GM19023 (cell line): ENCODE data around the gene AKAP8L.
A peak's percentile ranks its signal among the peaks of the same experiment; 100 is the strongest.
"Not testable (repeated sequence)": the region's sequence is repeated elsewhere in the genome, so short reads cannot be mapped to it uniquely, and the experiment has no call there.

ENCODE experiments used
- ATAC-seq: cut with Tn5 transposase; IDR thresholded peaks from one replicate; pipeline ENCODE4 v1.9.1; 2021; ENCODE audit warnings: mild to moderate bottlenecking, moderate library complexity; ENCODE audit not compliant: unreplicated experiment

AKAP8L gene

DNA sequence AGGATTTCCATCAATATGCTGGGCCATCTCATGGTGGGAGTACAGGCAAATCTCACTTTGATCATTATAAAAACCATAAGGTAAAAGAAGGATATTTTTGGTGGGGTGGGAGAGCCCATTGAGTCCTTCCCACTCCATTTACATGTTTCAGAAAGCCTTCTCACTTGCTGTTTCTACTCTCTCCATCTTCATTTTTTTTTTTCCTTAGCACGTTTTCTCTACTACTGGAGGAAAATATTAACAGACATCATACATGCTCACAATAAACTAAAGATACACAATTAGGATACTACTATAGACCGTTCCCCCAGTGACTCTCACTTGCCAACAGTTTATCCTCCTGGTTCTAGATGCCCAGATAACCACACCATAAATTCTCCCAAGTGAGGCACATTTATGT, 37.4 kb downstream of the AKAP8L start:
- no peak for ATAC-seq

- ATAC-seq: peak; percentile 36
Observed at GRCh38 chr19:15379999-15380647, 38.7 kb downstream of the AKAP8L start.

DNA sequence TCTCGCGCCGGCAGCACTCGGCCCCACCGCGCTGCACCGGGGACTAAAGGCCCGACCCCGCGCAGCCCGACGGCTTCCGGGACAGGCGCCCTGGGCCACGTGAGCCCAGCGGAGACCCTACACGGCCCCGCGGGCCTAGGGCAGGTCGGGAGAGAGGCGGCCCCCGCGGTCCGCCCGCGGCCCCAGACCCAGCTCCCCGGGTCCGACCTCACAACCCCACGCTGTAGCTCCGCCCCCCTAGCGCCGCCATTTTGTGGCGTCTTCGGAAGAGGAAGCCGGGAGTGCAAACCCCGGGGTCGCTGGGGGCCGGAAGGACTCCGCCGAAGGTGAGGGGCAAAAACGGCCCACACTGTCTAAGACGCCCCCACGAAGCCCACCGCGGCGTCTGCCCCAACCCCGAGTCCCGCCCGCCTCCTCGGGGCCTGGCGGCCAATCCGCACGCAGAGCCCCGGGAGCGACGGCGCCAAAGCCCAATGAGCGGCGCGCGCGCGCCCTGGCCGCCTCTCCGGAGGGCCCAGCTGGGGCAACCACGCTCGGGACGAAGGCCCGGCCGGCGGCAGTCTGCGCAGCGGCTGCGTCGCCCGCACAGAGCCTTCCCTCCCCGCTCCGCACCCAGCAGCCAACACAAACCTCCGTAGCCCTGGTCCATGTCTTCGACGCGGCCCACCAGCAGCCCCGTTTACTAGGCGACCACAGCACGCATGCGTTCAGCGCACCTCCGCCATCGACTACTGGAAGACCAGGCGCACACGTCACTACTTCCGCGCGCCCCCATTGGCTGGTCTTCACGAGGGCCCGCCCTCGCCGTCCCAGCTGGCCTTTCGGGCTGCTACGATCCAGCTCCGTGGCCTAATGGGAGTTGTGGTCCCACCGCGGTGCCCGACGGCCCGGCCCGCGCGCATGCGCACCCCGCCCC, 39.4 kb downstream of the AKAP8L start, which contains the start of gene AKAP8:
Gene AKAP8, minus strand, starts transcription at position 705 of the 916 bp plus-strand sequence. Its CDS starts 56 bp downstream, at position 649.
- ATAC-seq: peak; percentile 88

DNA sequence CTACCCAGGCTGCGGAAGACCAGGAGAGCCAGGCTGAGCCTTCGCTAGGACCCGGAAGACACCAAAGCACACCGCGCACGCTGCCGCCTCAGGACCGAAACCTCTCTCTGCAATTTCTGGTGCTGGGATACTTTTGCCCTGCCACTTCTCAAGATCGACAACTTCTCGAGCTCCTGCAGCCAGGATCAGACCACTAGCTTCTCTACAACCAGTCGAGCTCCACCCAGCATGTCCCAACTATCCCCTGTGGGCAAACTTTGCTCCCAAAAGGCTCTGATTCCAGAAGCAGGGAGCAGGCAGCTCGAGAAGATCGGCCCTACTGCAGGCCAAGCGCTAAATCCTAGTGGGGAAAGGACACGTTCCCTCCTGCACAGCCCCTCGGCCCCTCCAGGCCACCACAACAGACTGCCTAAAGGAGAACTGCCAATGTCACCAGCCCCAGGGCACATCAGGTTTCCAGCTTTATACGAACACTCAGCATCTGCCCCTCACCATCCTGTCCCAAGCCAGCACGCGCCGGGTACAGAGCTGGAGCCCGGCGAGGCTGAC, 40.2 kb downstream of the AKAP8L start:
- no peak for ATAC-seq

- no peak for ATAC-seq
Observed at GRCh38 chr19:15374796-15375440, 43.9 kb downstream of the AKAP8L start.

- no peak for ATAC-seq
Observed at GRCh38 chr19:15374105-15374651, 44.6 kb downstream of the AKAP8L start.

GRCh38 chr19:15373644-15374043, 45.1 kb downstream of the AKAP8L start:
- ATAC-seq: no peak

- ATAC-seq: no peak
Observed at GRCh38 chr19:15372891-15373301, 45.9 kb downstream of the AKAP8L start.

DNA sequence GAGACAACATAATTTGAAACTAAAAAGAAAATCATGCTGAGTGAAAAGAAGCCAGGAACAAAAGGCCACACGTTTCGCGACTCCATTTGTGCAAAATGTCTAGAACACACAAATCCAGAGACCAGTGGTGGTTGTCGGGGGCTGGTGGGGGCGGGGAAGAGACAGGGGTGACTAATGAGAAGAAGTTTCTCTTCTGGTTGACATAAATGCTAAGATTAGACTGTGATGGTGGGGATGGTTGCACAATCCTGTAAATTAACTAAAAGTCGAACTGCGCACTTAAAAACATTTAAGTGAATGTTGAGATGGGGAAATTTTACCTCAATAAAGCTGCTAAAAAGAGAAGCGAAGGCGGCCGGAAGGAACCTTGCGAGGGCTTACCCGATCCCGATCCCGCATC, 46.3 kb downstream of the AKAP8L start:
- ATAC-seq: no peak

DNA sequence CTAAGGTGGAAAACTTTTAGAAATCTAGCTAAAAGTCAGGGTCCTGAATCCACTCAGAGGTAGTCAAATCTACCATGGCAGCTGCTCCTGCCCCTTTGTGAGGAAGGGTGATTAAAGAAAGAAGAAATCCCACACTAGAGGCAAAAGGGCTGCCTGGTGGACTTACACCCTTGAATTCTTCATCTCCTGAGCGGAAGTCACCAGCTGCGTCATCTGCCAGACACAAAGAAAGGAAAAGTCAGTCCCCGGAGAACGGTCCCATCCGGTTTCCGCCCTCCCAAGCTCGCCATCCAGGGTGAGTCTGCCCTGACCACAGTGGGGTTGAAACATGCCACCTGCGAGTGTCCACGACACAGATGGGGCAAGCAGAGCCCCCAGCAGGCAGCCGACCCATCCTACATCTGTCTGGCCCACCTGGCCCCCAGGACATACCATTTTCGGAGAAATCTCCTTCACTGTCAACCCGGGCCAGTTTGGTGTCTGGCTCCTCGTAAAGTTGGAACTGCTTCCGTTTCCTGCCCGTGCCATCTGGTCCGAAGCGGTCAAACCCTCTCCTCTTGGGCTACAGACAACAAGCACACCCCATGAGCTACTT, 46.9 kb downstream of the AKAP8L start:
- no peak for ATAC-seq

GRCh38 chr19:15371119-15371518, 47.7 kb downstream of the AKAP8L start:
- ATAC-seq: no peak

DNA sequence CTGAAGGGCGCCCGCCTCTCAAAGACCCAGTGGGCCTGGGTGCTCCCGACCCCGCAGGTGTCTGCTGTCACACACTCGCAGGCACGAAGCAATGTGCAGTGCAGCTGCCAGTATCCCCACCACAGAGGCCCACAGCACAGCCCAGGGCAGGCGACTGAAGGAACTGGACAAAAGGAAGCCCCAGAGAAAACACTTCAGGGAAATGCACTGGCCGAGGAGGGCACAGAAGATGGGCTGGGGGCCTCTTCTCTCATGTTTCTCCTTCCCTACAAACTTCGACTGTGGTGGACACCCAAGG, 49.2 kb downstream of the AKAP8L start:
- ATAC-seq: no peak

DNA sequence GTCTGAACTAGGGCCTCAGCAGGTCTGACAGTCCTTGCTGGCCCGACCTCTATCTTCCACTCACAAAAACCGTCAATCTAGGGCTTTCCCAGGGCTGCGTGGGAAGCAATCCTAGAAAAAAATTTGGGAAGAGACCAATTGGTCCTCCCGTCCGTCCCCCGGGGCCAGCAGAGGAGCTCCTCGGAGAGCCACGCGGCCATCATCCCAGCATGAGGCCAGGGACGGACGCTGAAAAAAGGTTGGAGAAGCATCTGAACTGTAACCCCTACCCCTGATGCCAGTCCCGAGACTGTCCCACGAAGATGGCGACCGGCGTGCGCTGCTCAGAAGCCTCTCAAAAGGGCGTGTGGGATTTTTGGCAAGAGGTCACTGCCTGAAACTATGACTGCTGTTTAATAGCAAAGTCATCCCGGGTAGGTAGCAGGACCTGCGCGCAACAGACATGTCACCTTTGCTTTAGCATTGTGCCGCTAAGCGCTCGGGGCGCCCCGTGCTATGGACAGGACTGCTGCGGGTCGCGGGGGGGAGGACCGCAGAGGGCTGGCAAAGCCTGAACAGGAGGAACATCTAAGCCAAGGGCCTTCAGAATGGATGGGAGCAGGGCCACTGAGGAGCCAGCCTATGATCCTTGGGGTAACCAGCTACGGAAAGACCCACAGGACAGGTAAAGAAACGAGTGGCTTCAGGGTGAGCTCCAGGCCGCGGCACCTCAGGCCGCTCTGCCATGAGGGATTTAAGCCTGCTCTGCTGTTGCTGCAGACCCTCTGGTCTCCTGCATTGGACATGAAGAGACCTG, 49.8 kb downstream of the AKAP8L start:
- no peak for ATAC-seq

GRCh38 chr19:15368051-15368632, 50.6 kb downstream of the AKAP8L start:
- no peak for ATAC-seq

GRCh38 chr19:15367439-15367838, 51.3 kb downstream of the AKAP8L start:
- ATAC-seq: no peak

DNA sequence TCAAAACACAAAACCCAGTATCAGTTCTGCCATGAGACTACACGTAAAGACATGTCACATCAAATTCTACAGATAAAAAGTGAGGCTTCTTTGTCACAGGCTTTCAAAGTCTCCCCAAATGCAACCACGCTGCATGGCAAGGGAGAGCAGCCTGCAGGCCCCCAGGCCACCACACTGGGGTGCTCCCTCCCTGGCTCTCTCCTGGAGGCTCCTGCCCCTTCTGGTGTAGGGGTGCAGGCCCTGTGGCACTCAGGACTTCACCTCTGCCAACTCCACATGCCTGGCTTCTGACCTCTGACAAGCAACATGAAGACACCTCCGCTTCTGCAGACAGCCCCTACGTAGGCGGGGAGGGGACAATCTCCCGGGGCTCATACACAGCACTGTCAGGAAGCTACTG, 53.5 kb downstream of the AKAP8L start:
- ATAC-seq: no peak

- ATAC-seq: not testable (repeated sequence)
Observed at GRCh38 chr19:15363791-15364190, 55.0 kb downstream of the AKAP8L start.

DNA sequence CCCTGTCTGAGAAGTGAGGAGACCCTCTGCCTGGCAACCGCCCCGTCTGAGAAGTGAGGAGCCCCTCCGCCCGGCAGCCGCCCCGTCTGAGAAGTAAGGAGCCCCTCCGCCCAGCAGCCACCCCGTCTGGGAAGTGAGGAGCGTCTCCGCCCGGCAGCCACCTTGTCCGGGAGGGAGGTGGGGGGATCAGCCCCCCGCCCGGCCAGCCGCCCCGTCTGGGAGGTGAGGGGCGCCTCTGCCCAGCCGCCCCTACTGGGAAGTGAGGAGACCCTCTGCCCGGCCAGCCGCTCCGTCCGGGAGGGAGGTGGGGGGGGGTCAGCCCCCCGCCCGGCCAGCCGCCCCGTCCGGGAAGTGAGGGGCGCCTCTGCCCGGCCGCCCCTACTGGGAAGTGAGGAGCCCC, 55.7 kb downstream of the AKAP8L start:
- ATAC-seq: not testable (repeated sequence)

GRCh38 chr19:15360015-15360414, 58.8 kb downstream of the AKAP8L start:
- ATAC-seq: not testable (repeated sequence)

GRCh38 chr19:15358918-15359317, 59.9 kb downstream of the AKAP8L start:
- no peak for ATAC-seq
